ENCODE results near the gene GINM1.
A peak's percentile ranks its signal among the peaks of the same experiment; 100 is the strongest.

Gene GINM1

DNA sequence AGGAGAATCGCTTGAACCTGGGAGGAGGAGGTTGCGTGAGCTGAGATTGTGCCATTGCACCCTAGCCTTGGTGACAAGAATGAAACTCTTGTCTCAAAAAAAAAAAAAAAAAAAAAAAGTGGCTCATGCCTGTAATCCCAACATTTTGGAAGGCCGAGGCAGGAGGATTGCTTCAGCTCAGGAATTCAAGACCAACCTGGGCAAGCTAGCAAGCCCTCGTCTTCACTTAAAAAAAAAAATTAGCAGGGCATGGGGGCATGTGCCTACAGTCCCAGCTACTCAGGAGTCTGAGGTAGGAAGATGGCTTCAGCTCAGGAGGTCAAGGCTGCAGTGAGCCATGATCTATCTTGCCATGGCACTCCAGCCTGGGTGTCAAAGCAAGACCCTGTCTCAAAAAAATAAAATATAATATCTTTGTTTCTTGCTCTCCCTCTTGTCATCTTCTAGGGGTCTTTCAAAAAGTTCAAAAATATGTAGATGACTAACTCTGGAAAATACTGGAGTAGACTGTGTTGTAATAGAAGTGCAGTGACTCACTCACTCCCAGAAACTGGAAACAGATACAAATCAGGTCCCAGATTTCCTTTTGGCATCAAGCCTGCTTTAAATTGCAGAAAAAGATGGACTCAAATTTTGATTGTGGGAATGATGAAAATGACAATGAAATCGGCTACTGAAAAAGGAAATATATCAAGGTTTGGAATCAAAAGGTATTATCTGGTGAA, 2.8 kb upstream of the GINM1 start:
- no peak for DNase-seq (ENCODE audit: extremely low spot score)
- TF ChIP-seq, protein P1, sequence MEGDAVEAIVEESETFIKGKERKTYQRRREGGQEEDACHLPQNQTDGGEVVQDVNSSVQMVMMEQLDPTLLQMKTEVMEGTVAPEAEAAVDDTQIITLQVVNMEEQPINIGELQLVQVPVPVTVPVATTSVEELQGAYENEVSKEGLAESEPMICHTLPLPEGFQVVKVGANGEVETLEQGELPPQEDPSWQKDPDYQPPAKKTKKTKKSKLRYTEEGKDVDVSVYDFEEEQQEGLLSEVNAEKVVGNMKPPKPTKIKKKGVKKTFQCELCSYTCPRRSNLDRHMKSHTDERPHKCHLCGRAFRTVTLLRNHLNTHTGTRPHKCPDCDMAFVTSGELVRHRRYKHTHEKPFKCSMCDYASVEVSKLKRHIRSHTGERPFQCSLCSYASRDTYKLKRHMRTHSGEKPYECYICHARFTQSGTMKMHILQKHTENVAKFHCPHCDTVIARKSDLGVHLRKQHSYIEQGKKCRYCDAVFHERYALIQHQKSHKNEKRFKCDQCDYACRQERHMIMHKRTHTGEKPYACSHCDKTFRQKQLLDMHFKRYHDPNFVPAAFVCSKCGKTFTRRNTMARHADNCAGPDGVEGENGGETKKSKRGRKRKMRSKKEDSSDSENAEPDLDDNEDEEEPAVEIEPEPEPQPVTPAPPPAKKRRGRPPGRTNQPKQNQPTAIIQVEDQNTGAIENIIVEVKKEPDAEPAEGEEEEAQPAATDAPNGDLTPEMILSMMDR (IDR thresholded peaks at IDR 0.05; ENCODE audit: control extremely low read depth, extremely low read depth, low read depth, missing control alignments) = no peak
- POLR2A ChIA-PET = no interaction called here
- CTCF ChIA-PET = interaction anchor here (0.9 to 4.9 kb wide), 6 partner anchors 12 to 184 kb away, joined by 3 to 52 read pairs (median 5); partner anchors contain the start of gene PPIL4

DNA sequence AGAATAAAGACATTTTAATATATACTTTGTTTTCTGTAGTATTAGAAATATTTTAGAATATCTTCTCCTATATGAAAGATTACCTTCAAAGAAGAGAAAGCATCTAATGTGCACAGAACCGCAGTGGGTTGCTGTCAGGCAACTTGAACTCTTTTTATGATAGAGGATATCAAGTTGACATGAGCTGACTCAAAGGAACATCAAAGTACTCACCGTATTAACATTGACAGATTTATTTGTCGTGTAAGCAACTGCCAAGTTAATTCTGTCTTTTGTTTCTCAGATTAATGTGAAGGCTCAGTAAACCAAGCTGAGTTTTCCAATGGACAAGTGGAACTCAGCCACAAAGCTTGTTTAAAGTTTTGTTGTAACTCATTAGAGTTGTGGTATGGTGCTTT, 2.2 kb upstream of the GINM1 start:
- TF ChIP-seq, protein P1 (IDR thresholded peaks at IDR 0.05; ENCODE audit: control extremely low read depth, extremely low read depth, low read depth, missing control alignments) = no peak
- ChIA-PET CTCF (interaction anchor here (0.9 to 4.9 kb wide), 4 partner anchors 13 to 79 kb away, joined by 3 to 52 read pairs (median 14); partner anchors contain the start of gene PPIL4), POLR2A (no interaction called here)
- DNase-seq (ENCODE audit: extremely low spot score) = no peak

DNA sequence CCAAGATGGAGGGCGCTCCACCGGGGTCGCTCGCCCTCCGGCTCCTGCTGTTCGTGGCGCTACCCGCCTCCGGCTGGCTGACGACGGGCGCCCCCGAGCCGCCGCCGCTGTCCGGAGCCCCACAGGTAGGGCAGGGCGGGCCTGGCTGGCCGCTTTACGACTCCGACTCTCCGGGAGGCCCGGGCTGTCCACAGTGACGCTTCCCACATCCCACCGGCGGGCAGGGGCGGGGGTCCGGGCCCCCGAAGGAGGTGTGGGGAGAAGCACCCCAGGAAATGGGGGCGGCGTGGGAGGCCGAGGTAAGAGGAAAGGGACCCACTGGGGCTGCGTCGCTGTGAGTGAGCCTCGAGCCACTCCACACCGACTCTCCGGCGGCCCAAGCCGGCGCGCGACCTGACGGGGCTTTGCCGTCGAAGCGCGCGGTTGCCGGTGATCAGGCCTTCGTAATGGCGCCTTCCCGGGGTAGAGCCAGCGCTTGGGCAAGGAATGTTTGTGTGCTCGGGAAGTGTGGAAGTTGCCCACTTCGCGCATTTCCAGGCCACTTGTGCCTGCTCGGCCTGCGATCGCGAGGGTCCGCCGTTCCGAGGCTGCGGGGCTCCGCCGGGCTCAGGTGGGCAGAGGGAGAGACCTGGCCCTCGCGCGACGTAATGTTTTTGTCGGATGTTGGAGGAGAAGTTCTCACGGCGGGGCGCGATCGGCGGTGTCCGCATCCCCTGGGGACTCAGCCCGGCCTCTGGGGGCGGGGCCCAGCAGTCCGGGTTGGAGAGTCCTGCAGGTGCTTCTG, 427 bp downstream of the GINM1 start:
- ChIA-PET CTCF (interaction anchor here (1.4 to 4.9 kb wide), 3 partner anchors 15 to 61 kb away, joined by 3 to 52 read pairs (median 24); partner anchors contain the start of gene PPIL4), POLR2A (interaction anchor here (0.6 to 0.7 kb wide), 3 partner anchors 54 to 359 kb away, joined by 3 to 7 read pairs (median 3); no protein-coding TSS in a partner anchor)
- peak; percentile 23 for DNase-seq (ENCODE audit: extremely low spot score)
- TF ChIP-seq, protein P1 (IDR thresholded peaks at IDR 0.05; ENCODE audit: control extremely low read depth, extremely low read depth, low read depth, missing control alignments) = peak; percentile 4

DNA sequence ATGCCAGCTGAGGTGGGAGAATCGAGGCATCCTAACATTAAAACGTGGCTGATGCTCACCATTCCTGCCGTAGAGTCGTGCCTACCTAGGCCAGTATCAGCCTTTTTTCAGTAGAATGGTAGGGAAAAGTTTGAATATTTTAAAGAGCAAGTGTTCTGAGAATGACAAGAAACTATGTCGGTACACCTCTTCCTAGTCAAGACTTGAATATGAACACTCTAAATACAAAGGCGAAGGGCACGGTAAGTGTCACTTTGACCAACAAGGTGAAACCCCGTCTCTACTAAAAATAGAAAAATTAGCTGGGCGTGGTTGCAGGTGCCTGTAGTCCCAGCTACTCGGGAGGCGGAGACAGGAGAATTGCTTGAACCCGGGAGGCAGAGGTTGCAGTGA, 1.0 kb downstream of the GINM1 start:
- CTCF ChIA-PET = no interaction called here

DNA sequence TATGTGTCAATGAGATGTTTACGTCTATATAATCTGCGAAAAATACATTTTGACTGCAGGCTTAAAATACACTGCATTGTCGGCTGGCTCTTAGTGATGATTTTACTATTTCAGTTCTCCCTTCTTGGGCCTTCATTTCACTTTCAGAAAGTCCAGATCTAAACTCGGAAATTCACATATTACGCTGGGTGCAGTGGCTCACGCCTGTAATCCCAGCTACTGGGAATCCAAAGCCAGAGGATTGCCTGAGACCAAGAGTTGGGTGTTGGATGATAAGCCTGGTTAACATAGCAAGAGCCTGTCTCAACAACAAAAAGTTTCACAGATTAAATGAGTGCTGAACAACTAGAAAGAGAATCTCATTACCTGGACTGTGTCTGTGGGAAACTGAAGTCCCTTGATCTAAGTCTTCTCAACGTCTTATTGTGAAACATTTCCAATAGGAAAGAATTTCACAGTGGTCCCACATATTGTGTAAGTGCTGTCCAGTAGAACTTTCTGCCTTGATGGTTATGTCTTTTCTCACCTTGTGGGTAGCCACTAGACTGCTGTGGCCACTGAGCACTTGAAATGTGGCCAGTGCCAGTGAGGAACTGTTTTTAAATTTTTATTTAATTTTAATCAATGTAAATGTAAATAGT, 1.9 kb downstream of the GINM1 start:
- TF ChIP-seq, protein P1 (IDR thresholded peaks at IDR 0.05; ENCODE audit: control extremely low read depth, extremely low read depth, low read depth, missing control alignments) = no peak
- ChIA-PET POLR2A (no interaction called here), CTCF (interaction anchor here (1.5 kb wide), 2 partner anchors 21 to 51 kb away, joined by 3 to 4 read pairs; no protein-coding TSS in a partner anchor)
- peak; percentile 32 for DNase-seq (ENCODE audit: extremely low spot score)

More for the DNA sequence above, 1.0 kb downstream of the GINM1 start:
- POLR2A ChIA-PET = no interaction called here
- TF ChIP-seq, protein P1 (IDR thresholded peaks at IDR 0.05; ENCODE audit: control extremely low read depth, extremely low read depth, low read depth, missing control alignments) = no peak
- DNase-seq (ENCODE audit: extremely low spot score) = peak; percentile 32

DNA sequence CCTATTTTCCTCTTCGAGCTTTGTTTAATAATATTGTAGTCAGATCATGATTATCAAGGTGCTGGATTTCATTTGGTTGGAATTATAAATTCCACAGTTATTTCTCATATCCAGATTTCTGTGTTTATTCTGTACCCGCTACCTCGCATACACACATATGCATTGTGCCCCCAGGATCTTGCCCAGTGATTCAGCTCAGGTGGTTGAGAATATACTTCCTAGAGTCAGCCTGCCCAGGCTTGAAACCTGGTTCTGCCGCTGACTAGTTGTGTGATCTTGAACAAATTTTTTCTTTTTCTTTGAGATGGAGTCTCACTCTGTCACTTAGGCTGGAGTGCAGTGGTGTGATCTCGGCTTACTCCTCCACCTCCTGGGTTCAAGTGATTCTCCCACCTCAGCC, 14.7 kb downstream of the GINM1 start:
- TF ChIP-seq, protein P1 (IDR thresholded peaks at IDR 0.05; ENCODE audit: control extremely low read depth, extremely low read depth, low read depth, missing control alignments) = no peak

More for the DNA sequence above, 14.7 kb downstream of the GINM1 start:
- CTCF ChIA-PET = interaction anchor here (2.5 kb wide), 1 partner anchor 17 kb away, joined by 8 read pairs; no protein-coding TSS in a partner anchor
- DNase-seq (ENCODE audit: extremely low spot score) = no peak
- POLR2A ChIA-PET = no interaction called here

All from GM10248 (cell line).